ENCODE data around the gene RGS11. TPM values are rescaled to one million over a fixed set of nuclear protein-coding genes. Genes with fewer than 3 reads are reported as not detected.

Gene RGS11
- total RNA-seq, 1 donor, result not detected

DNA sequence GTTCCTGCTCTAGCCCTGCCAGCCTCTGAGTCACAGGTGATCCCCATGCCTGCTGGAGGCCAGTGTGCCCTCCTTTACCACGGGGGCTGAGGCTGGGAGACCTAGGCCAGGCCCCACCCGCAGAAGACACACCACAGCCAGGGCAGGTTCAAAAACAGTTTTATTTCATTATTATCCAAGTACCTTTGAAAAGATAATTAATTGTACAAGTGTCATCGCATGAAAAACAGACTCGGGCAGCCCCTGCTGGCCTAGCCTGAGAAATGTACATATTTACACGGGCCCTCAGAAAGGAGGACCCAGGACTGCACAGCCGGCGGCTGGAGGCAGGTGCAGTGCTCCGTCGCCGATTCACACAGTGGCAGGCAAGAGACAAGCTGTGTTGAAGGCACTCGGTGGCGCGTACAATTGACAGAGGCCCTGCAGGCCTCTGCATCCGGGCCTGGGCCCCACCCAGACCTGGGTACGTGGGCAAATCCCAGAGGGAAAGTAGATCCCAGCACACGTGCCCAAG lies 11.6 kb upstream of the RGS11 start:
- Histone ChIP-seq H3K4me3 (ENCODE audit: low read length) (no peak overlapping the region), H3K4me1 (ENCODE audit: insufficient read depth, low read length) (no peaks in the 10 kb centered on the region), H3K9me3 (ENCODE audit: low read depth, low read length) (no peaks in the 10 kb centered on the region), H3K27me3 (ENCODE audit: insufficient read depth, low read length) (no peaks in the 10 kb centered on the region)

DNA sequence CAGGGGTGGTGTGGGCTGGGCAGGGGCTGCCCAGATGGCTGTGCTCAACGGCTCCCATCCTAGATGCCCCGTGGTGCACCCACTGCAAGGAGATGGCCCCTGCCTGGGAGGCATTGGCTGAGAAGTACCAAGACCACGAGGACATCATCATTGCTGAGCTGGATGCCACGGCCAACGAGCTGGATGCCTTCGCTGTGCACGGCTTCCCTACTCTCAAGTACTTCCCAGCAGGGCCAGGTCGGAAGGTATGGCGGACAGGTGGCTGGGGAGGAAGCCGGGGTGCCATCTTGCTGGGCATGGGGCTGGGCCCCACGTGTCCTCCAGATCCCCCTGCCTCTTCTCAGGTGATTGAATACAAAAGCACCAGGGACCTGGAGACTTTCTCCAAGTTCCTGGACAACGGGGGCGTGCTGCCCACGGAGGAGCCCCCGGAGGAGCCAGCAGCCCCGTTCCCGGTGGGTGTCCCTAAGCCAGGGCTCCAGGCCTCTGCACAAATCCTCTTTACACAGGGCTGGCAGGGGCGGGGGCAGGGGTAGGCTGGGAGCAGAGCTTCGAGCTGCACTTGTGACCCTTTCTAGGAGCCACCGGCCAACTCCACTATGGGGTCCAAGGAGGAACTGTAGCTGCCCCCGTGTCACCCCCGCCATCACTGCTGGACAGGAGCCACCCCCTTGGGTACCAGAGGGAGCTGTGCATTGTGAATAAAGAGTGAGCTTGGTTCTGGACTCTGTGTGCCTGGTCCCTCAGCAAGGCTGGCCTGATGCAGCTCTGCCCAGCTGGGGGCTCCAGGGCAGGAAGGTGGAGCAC lies 10.9 kb upstream of the RGS11 start:
- no peaks in the 10 kb centered on the region for H3K4me1 ChIP-seq (ENCODE audit: insufficient read depth, low read length)
- no peaks in the 10 kb centered on the region for H3K27me3 ChIP-seq (ENCODE audit: insufficient read depth, low read length)
- no peaks in the 10 kb centered on the region for H3K9me3 ChIP-seq (ENCODE audit: low read depth, low read length)
- no peak overlapping the region for H3K4me3 ChIP-seq (ENCODE audit: low read length)

DNA sequence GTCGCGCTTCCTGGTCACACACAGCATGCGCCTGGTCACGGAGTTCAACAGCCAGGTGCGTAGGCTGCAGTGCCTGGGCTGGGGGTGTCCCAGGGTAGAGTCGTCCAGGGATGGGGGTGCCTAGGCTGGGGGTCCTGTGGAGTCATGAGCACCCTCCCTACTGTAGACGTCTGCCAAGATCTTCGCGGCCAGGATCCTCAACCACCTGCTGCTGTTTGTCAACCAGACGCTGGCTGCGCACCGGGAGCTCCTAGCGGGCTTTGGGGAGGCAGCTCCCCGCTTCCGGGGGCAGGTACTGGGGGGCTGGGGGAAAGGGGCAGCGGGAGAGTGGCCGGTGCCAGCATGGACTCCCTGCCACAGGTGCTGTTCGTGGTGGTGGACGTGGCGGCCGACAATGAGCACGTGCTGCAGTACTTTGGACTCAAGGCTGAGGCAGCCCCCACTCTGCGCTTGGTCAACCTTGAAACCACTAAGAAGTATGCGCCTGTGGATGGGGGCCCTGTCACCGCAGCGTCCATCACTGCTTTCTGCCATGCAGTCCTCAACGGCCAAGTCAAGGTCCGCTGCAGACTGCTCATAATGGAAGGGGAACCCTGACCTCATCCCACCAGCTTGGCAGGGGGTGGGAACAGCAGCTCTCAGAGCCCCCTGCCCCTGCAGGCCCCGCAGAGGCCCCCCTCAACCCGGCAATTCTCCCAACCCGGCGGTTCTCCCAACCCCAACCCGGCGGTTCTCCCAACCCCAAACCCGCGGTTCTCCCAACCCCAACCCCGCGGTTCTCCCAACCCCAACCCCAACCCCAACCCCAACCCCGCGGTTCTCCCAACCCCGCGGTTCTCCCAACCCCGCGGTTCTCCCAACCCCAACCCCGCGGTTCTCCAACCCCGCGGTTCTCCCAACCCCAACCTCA lies 9.7 kb upstream of the RGS11 start:
- H3K9me3 ChIP-seq (ENCODE audit: low read depth, low read length), result no peaks in the 10 kb centered on the region
- H3K27me3 ChIP-seq (ENCODE audit: insufficient read depth, low read length), result peaks cover 3% of the 10 kb centered on the region
- no peaks in the 10 kb centered on the region for H3K4me1 ChIP-seq (ENCODE audit: insufficient read depth, low read length)
- H3K4me3 ChIP-seq (ENCODE audit: low read length), result no peak overlapping the region

DNA sequence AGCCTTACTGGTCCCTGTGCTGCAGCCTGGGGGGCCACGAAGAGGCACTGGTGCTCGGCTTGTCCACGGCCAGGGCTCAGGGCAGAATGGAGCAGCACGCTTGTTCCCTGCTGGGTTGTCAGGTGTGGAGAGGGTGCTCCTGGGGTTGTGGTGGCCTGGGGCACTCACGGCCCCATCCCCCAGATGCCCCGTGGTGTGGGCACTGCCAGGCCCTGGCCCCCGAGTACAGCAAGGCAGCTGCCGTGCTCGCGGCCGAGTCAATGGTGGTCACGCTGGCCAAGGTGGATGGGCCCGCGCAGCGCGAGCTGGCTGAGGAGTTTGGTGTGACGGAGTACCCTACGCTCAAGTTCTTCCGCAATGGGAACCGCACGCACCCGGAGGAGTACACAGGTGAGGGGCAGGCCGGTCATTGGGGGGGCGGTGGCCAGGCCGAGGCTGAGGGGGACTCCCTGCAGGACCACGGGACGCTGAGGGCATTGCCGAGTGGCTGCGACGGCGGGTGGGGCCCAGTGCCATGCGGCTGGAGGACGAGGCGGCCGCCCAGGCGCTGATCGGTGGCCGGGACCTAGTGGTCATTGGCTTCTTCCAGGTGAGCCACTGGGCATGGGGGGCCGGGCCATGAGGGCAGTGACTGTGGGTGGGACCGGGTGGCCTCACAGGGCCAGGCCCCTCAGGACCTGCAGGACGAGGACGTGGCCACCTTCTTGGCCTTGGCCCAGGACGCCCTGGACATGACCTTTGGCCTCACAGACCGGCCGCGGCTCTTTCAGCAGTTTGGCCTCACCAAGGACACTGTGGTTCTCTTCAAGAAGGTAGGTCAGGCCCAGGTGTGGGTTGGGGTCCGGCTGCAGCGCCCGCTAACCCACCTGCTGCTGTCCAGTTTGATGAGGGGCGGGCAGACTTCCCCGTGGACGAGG lies 8.7 kb upstream of the RGS11 start:
- Histone ChIP-seq H3K4me1 (ENCODE audit: insufficient read depth, low read length) (no peaks in the 10 kb centered on the region), H3K4me3 (ENCODE audit: low read length) (no peak overlapping the region), H3K9me3 (ENCODE audit: low read depth, low read length) (no peaks in the 10 kb centered on the region), H3K27me3 (ENCODE audit: insufficient read depth, low read length) (peaks cover 3% of the 10 kb centered on the region)

DNA sequence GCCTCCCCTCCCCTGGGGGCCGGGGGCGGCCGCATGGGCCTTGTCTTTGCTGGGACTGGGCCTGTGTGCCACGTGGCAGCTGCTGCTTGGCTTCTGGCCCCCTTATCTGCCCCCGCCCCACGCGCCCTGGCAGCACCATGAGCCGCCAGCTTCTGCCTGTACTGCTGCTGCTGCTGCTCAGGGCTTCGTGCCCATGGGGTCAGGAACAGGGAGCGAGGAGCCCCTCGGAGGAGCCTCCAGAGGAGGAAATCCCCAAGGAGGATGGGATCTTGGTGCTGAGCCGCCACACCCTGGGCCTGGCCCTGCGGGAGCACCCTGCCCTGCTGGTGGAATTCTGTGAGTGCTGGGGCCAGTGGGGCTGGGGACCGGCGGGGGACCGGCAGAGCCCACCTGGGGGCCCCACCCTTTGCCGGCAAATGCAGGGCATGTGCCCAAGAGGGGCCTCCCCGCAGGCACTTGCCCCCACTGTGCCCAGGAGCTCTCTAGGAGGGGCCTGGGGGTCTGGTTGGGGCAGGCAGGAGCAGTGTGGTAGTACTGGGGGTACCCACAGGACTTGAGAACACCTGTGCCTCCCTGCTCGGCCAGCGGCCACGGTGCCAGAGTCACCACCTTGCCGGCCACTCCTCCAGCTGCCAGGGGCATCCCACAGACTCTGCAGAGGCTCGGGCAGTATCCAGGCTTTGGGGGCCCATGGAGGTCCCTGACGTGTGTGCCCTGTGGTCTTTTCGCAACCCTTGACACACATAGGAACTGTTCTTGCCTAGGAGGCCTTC lies 7.5 kb upstream of the RGS11 start, which contains the start of gene PDIA2:
TSS of gene PDIA2 (plus strand) at position 132 of the 773 bp plus-strand sequence. CDS start at position 138, 6 bp downstream.
- Histone ChIP-seq H3K9me3 (ENCODE audit: low read depth, low read length) (no peaks in the 10 kb centered on the region), H3K27me3 (ENCODE audit: insufficient read depth, low read length) (peaks cover 3% of the 10 kb centered on the region), H3K4me1 (ENCODE audit: insufficient read depth, low read length) (no peaks in the 10 kb centered on the region), H3K4me3 (ENCODE audit: low read length) (no peak within 1 kb of the TSS)

DNA sequence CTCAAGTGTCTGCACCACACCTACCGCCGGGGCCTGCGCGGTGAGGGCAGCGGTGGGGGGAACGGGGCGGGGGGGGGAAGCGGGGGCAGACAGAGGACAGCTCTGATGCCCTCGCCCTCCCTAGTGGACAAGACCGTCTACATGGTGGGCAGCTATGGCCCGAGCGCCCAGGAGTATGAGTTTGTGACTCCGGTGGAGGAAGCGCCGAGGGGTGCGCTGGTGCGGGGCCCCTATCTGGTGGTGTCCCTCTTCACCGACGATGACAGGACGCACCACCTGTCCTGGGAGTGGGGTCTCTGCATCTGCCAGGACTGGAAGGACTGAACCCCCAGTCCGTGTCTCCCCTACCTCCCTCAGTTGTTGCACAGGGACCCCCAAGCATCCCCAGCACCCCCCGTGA lies 6.7 kb upstream of the RGS11 start:
- peaks cover 3% of the 10 kb centered on the region for H3K27me3 ChIP-seq (ENCODE audit: insufficient read depth, low read length)
- no peaks in the 10 kb centered on the region for H3K9me3 ChIP-seq (ENCODE audit: low read depth, low read length)
- H3K4me1 ChIP-seq (ENCODE audit: insufficient read depth, low read length), result no peaks in the 10 kb centered on the region
- no peak overlapping the region for H3K4me3 ChIP-seq (ENCODE audit: low read length)

DNA sequence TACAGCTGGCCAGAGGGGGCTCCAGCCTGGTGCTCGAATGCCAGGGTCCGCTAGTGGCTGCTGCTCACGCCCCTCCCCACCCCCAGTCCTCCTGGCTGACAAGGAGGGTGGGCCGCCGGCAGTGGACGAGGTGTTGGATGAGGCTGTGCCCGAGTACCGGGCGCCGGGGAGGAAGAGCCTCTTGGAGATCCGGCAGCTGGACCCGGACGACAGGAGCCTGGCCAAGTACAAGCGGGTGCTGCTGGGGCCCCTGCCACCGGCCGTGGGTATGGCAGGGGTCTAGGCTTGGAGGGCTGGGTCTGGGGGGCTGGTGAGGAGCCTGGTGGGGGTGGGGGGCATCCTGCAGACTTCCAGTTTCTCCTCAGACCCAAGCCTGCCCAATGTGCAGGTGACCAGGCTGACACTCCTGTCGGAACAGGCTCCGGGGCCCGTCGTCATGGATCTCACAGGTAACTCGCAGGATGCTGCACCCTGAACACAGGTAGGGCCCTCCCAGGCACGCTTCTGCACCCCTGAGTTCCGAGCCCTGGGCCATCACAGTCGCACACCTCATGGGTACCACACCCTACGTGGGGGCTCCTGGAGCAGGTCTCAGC lies 6.0 kb upstream of the RGS11 start:
- H3K4me1 ChIP-seq (ENCODE audit: insufficient read depth, low read length), result no peaks in the 10 kb centered on the region
- H3K4me3 ChIP-seq (ENCODE audit: low read length), result no peak overlapping the region
- no peaks in the 10 kb centered on the region for H3K9me3 ChIP-seq (ENCODE audit: low read depth, low read length)
- peaks cover 3% of the 10 kb centered on the region for H3K27me3 ChIP-seq (ENCODE audit: insufficient read depth, low read length)

DNA sequence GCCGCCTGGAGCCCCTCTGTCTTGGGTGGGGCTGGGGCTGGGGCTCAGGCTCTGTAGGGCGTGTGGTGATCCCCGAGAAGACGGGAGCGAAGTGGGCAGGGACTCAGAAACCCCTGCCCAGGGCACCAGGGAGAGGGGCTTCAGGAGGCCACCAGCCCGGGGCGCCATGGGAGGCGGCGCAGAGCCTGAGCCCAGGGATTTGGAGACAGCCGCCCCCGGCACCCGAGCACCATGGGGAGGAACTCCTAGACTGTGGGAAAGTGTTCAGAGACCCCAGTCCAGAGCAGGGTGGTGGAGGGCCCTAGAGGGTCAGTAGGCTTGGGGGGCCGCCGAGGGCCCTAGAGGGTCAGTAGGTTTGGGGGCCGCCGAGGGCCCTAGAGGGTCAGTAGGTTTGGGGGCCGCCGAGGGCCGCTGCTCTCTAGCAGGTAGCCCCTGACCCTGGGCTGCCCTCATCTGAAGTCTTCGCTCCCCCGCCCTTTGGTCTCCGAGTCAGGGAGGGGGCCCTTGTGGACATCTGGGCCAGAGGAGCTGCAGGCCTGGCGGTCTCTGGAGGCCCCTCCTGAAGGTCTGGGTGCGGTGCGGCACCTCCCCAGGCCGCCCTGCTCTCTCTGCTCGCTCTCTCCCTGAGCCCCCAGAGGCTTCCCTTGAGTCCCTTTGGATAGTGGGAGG lies 5.4 kb upstream of the RGS11 start:
- Histone ChIP-seq H3K9me3 (ENCODE audit: low read depth, low read length) (no peaks in the 10 kb centered on the region), H3K4me1 (ENCODE audit: insufficient read depth, low read length) (no peaks in the 10 kb centered on the region), H3K27me3 (ENCODE audit: insufficient read depth, low read length) (peaks cover 3% of the 10 kb centered on the region), H3K4me3 (ENCODE audit: low read length) (no peak overlapping the region)

DNA sequence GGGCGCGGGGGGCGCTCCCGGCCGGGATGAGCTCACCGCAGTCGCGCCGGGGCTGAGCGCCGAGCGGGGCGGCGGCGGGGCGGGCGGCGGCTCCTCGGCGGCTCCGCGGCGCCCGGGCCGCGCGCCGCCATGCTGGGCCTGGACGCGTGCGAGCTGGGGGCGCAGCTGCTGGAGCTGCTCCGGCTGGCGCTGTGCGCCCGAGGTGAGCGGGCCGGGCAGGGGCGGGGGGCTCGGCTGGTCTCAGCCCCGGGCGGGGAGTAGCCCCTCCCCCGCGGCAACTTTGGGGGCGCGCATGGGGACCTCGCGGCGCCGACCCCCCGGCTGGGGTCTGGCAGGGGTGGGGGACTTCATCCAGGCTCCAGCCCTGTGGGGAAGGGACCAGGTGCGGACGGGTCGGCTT lies 4.8 kb upstream of the RGS11 start, which contains the start of gene ARHGDIG:
TSS of gene ARHGDIG (plus strand) at position 40 of the 400 bp plus-strand sequence. CDS start at position 130, 90 bp downstream.
- Histone ChIP-seq H3K27me3 (ENCODE audit: insufficient read depth, low read length) (peaks cover 3% of the 10 kb centered on the region), H3K9me3 (ENCODE audit: low read depth, low read length) (no peaks in the 10 kb centered on the region), H3K4me1 (ENCODE audit: insufficient read depth, low read length) (no peaks in the 10 kb centered on the region), H3K4me3 (ENCODE audit: low read length) (no peak within 1 kb of the TSS)

DNA sequence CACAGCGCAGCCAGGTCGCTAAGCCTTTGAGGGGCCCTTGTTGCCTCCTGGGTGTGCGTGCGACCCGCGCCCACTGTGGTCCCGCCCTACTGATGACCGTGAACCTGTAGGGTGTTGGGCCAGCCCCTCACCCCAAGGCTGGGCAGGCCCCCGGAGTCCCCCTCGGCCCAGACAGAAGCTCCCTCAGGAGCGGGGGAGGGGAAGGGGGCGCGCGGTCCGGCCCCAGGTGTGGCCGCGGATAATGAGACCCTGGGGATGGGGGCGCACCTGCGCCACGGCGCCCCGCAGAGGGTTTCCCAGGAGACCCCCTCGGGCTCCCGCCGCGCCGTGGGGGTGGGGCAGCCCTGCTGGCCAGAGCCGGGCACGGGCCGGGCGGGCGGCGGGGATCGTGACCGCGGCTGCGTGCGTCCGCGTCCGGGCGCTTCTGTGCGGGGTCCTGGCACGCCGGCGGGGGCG lies 4.3 kb upstream of the RGS11 start:
- Histone ChIP-seq H3K4me3 (ENCODE audit: low read length) (no peak overlapping the region), H3K4me1 (ENCODE audit: insufficient read depth, low read length) (peaks cover 4% of the 10 kb centered on the region), H3K27me3 (ENCODE audit: insufficient read depth, low read length) (peaks cover 3% of the 10 kb centered on the region), H3K9me3 (ENCODE audit: low read depth, low read length) (no peaks in the 10 kb centered on the region)

DNA sequence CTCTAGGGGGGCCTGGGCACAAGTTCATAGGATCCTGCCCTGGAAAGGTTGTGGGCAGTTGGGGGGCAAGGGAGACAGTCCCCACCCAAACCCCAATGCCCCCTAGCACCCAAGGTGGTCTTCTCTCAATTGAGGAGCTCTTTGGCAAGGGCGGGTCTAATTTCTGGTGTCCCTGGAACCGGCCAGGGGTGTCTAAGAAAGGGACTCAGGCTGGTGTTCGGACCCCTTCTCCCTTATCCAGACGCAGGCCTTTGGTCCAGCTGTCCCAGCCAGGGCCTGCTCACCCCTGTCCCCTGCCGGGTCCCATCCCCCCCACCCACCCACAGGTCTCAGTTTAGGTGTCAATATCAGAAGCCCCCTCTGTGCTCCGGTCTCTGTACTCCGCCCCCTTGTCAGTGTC lies 3.8 kb upstream of the RGS11 start:
- H3K9me3 ChIP-seq (ENCODE audit: low read depth, low read length), result no peaks in the 10 kb centered on the region
- peaks cover 3% of the 10 kb centered on the region for H3K27me3 ChIP-seq (ENCODE audit: insufficient read depth, low read length)
- H3K4me1 ChIP-seq (ENCODE audit: insufficient read depth, low read length), result peaks cover 5% of the 10 kb centered on the region
- no peak overlapping the region for H3K4me3 ChIP-seq (ENCODE audit: low read length)

DNA sequence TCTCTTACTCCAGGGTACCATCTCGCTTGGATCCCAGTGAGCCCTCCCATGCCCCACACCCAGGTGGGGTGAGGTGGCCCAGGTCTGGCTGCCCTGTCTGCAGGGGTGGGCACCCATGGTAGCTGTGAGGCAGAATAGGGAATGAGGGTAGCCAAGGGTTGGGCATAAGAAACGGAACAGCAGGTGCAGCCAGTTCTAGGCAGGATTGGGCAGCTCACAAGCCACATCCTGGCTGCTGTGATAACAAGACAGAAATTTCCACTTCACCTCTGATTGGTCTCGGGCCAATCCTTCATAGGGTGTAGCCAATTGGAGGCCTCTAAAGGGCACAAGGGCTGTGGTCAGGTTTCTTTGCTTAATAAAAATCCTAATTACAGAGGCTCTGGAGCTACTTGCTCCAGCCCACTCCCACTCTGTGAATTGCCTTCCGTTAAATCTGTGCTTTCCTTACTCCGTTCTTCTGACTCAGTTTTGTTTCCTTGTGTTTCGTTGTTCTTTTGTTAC lies 3.2 kb upstream of the RGS11 start:
- no peak overlapping the region for H3K4me3 ChIP-seq (ENCODE audit: low read length)
- peaks cover 3% of the 10 kb centered on the region for H3K27me3 ChIP-seq (ENCODE audit: insufficient read depth, low read length)
- H3K9me3 ChIP-seq (ENCODE audit: low read depth, low read length), result no peaks in the 10 kb centered on the region
- peaks cover 5% of the 10 kb centered on the region for H3K4me1 ChIP-seq (ENCODE audit: insufficient read depth, low read length)
